Embryonic facial prominence (tissue), 1 donor: ENCODE results near the gene ATXN7L3.
"Not testable (repeated sequence)": the region's sequence is repeated elsewhere in the genome, so short reads cannot be mapped to it uniquely, and the experiment has no call there.

Experiments used
- DNase-seq: peaks from one replicate; pipeline ENCODE4 v3.0.0-alpha.2; 2016; ENCODE audit errors: extremely low spot score

Gene ATXN7L3

GRCh38 chr17:44199553-44200477 is at the start of gene ATXN7L3:
TSS of gene ATXN7L3 (minus strand) at chr17:44199884. CDS start at chr17:44198070, 1,814 bp downstream.
- peak; percentile 94 for DNase-seq

- DNase-seq = no peak
Measured at GRCh38 chr17:44247876-44248736, 48.4 kb upstream of the ATXN7L3 start.

GRCh38 chr17:44247440-44247841 is 47.8 kb upstream of the ATXN7L3 start:
- no peak for DNase-seq

- DNase-seq = no peak
Measured at GRCh38 chr17:44241106-44241624, 41.5 kb upstream of the ATXN7L3 start.

- DNase-seq = not testable (repeated sequence)
Measured at GRCh38 chr17:44237886-44238285, 38.2 kb upstream of the ATXN7L3 start.

GRCh38 chr17:44236444-44236991 is 36.8 kb upstream of the ATXN7L3 start:
- DNase-seq = no peak

- DNase-seq = no peak
Measured at GRCh38 chr17:44235583-44235936, 35.9 kb upstream of the ATXN7L3 start.

GRCh38 chr17:44233582-44233981 is 33.9 kb upstream of the ATXN7L3 start:
- DNase-seq = no peak

- DNase-seq = no peak
Measured at GRCh38 chr17:44232061-44232460, 32.4 kb upstream of the ATXN7L3 start.

- DNase-seq = no peak
Measured at GRCh38 chr17:44230140-44230539, 30.5 kb upstream of the ATXN7L3 start.

- no peak for DNase-seq
Measured at GRCh38 chr17:44229090-44229489, 29.4 kb upstream of the ATXN7L3 start.

- no peak for DNase-seq
Measured at GRCh38 chr17:44223541-44224071, 23.9 kb upstream of the ATXN7L3 start.

GRCh38 chr17:44222112-44222869 is 22.6 kb upstream of the ATXN7L3 start:
- no peak for DNase-seq

- DNase-seq = no peak
Measured at GRCh38 chr17:44221862-44222111, 22.1 kb upstream of the ATXN7L3 start.

GRCh38 chr17:44221084-44221861 is 21.6 kb upstream of the ATXN7L3 start:
- peak; percentile 60 for DNase-seq

- no peak for DNase-seq
Measured at GRCh38 chr17:44220213-44221083, 20.8 kb upstream of the ATXN7L3 start.

GRCh38 chr17:44219616-44220212 is 20.0 kb upstream of the ATXN7L3 start, which contains the start of gene UBTF:
TSS of gene UBTF (minus strand) at chr17:44219675. CDS start at chr17:44218229, 1,446 bp downstream.
- peak; percentile 66 for DNase-seq

GRCh38 chr17:44219108-44219615 is 19.5 kb upstream of the ATXN7L3 start:
- DNase-seq = peak; percentile 66
